Measurements from ENCODE around the gene TTF2. TPM values are rescaled to one million over a fixed set of nuclear protein-coding genes. Genes with fewer than 3 reads are reported as not detected.
A peak's percentile ranks its signal among the peaks of the same experiment; 100 is the strongest.

The TTF2 gene
- total RNA-seq, 2 experiments from 2014 or later = 35.4 to 36.6 TPM

DNA sequence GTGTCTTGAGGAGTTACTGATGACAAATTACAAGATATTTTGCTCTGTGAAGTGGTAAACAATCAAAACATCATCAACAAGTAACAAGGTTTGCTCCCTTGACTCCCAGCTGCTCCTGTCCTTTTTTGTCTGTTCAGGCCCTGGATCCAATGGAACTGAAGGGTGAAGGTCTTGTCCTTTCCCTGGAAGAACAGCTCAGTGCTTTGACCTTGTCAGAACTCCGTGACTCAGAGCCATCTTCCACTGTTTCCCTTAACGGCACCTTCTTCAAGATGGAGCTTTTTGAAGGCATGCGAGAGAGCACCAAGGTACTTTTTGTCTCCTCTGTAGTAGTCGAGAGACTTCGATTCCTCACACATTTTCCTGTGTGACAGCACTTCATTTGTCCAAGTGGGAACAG is 32.5 kb downstream of the TTF2 start:
- DNase-seq (no peak), ATAC-seq (ENCODE audit: poor library complexity) (no peak)
- H3K27ac ChIP-seq (ENCODE audit: low read depth in 1 of 2, low read length in 2 of 2) = no peak overlapping the region
- CTCF ChIA-PET = interaction anchor here (0.8 to 1.0 kb wide), 2 partner anchors 30 to 36 kb away, joined by 3 to 4 read pairs; no protein-coding TSS in a partner anchor
- TF ChIP-seq, protein P1, sequence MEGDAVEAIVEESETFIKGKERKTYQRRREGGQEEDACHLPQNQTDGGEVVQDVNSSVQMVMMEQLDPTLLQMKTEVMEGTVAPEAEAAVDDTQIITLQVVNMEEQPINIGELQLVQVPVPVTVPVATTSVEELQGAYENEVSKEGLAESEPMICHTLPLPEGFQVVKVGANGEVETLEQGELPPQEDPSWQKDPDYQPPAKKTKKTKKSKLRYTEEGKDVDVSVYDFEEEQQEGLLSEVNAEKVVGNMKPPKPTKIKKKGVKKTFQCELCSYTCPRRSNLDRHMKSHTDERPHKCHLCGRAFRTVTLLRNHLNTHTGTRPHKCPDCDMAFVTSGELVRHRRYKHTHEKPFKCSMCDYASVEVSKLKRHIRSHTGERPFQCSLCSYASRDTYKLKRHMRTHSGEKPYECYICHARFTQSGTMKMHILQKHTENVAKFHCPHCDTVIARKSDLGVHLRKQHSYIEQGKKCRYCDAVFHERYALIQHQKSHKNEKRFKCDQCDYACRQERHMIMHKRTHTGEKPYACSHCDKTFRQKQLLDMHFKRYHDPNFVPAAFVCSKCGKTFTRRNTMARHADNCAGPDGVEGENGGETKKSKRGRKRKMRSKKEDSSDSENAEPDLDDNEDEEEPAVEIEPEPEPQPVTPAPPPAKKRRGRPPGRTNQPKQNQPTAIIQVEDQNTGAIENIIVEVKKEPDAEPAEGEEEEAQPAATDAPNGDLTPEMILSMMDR (IDR thresholded peaks at IDR 0.05) = no peak
- H3K4me3 ChIP-seq (ENCODE audit: low read length) = no peak overlapping the region
- POLR2A ChIA-PET = no interaction called here
- Mint-ChIP-seq H3K4me1 (ENCODE audit: low read depth) (no peaks in the 10 kb centered on the region), H3K9me3 (no peaks in the 10 kb centered on the region), H3K4me3 (no peak overlapping the region), H3K27me3 (no peaks in the 10 kb centered on the region), H3K36me3 (ENCODE audit: low read depth) (peaks cover 78% of the 10 kb centered on the region), H3K27ac (no peak overlapping the region)
- H3K4me1 ChIP-seq (ENCODE audit: insufficient read depth, low read length) = no peaks in the 10 kb centered on the region
- no peaks in the 10 kb centered on the region for H3K9me3 ChIP-seq (ENCODE audit: control insufficient read depth in 1 of 2, insufficient read depth in 1 of 2, low read length in 2 of 2)
- no peaks in the 10 kb centered on the region for H3K27me3 ChIP-seq (ENCODE audit: control insufficient read depth in 1 of 2, insufficient read depth in 2 of 2, low read length in 2 of 2)
- intact Hi-C loops (cut with DNase I, micrococcal nuclease) = no loop called here
- peaks cover 64% of the 10 kb centered on the region for H3K36me3 ChIP-seq (ENCODE audit: insufficient read depth, low read length)

DNA sequence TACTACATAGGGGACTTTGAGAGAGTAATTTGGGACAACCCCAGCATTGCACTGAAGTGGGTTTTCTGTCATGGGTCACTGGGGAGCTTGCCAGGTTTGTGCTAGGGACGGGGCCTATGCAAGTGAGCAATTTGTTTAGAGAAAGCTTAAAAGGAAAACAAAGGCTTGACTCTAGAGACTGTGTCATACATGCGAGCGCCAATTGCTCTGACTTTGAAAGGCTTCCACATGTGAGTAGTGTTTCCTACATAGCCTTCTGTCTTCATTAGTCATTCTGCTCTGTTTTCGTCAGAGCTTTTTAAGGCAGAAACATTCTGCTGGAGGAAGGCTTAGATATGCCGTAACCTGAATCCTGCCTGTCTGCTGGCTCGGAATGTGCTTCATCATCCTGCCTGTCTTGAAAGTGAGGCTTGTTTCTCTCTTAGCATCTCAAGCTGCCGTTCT is 33.0 kb downstream of the TTF2 start:
- H3K9me3 ChIP-seq (ENCODE audit: control insufficient read depth in 1 of 2, insufficient read depth in 1 of 2, low read length in 2 of 2) = no peaks in the 10 kb centered on the region
- POLR2A ChIA-PET = no interaction called here
- H3K36me3 Mint-ChIP-seq (ENCODE audit: low read depth) = peaks cover 80% of the 10 kb centered on the region
- H3K27ac ChIP-seq (ENCODE audit: low read depth in 1 of 2, low read length in 2 of 2) = no peak overlapping the region
- CTCF ChIA-PET = interaction anchor here (0.8 to 1.8 kb wide), 4 partner anchors 25 to 35 kb away, joined by 3 to 7 read pairs (median 4); partner anchors contain the start of gene TTF2
- H3K4me1 Mint-ChIP-seq (ENCODE audit: low read depth) = no peaks in the 10 kb centered on the region
- H3K36me3 ChIP-seq (ENCODE audit: insufficient read depth, low read length) = peaks cover 66% of the 10 kb centered on the region
- H3K27ac Mint-ChIP-seq = no peak overlapping the region
- DNase-seq (no peak), ATAC-seq (ENCODE audit: poor library complexity) (no peak)
- no peaks in the 10 kb centered on the region for H3K27me3 ChIP-seq (ENCODE audit: control insufficient read depth in 1 of 2, insufficient read depth in 2 of 2, low read length in 2 of 2)
- H3K4me3 Mint-ChIP-seq = no peak overlapping the region
- TF ChIP-seq, protein P1 (IDR thresholded peaks at IDR 0.05) = no peak
- intact Hi-C loops (cut with DNase I, micrococcal nuclease) = no loop called here
- H3K27me3 Mint-ChIP-seq = no peaks in the 10 kb centered on the region
- H3K4me3 ChIP-seq (ENCODE audit: low read length) = no peak overlapping the region
- H3K4me1 ChIP-seq (ENCODE audit: insufficient read depth, low read length) = no peaks in the 10 kb centered on the region
- H3K9me3 Mint-ChIP-seq = no peaks in the 10 kb centered on the region

DNA sequence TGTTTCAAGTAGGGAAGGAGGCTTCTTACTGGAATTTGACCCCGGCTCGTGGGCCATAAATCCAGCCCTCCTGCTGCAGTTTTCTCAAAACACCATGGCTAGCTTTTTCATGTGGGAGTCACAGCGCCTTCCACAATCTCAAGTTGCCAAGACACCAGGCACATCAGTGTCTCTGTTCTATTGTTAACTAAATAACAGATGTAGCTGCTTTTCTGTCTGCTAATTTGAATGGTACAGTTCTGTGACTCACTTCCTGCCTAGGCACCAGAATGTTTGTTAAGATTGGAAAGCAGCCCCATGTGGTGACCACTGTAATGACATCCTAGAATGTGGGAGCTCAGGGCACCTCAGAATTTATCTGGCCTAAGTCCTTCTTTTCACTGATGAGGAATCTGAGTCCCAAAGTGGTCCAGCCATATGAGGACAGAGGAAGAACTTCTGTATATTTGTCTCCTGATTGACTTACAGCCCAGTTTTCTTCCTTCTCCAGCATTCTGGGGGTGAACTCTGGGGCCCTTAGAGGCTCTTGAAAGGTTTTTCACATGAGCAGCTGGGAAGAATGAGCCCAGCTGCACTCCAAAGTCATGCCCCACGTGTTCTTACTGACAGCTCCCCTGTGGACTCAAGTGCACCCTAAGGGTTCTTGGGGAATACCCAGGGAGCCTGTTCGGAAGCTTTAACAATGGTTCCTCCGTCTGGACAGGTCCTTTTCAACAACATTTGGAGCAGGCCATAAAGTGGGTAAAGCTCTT is 33.9 kb downstream of the TTF2 start:
- Mint-ChIP-seq H3K9me3 (no peaks in the 10 kb centered on the region), H3K27ac (peak overlapping the region; percentile 10), H3K4me3 (no peak overlapping the region), H3K4me1 (ENCODE audit: low read depth) (no peaks in the 10 kb centered on the region), H3K36me3 (ENCODE audit: low read depth) (peaks cover 83% of the 10 kb centered on the region), H3K27me3 (no peaks in the 10 kb centered on the region)
- peak in 11 of 14 experiments; percentile 1 to 55 (median 19) for DNase-seq
- TF ChIP-seq, protein P1 (IDR thresholded peaks at IDR 0.05) = peak; percentile 31
- Histone ChIP-seq H3K27ac (ENCODE audit: low read depth in 1 of 2, low read length in 2 of 2) (no peak overlapping the region), H3K36me3 (ENCODE audit: insufficient read depth, low read length) (peaks cover 67% of the 10 kb centered on the region), H3K4me3 (ENCODE audit: low read length) (no peak overlapping the region), H3K27me3 (ENCODE audit: control insufficient read depth in 1 of 2, insufficient read depth in 2 of 2, low read length in 2 of 2) (no peaks in the 10 kb centered on the region), H3K4me1 (ENCODE audit: insufficient read depth, low read length) (no peaks in the 10 kb centered on the region), H3K9me3 (ENCODE audit: control insufficient read depth in 1 of 2, insufficient read depth in 1 of 2, low read length in 2 of 2) (no peaks in the 10 kb centered on the region)
- intact Hi-C loops (cut with DNase I, micrococcal nuclease) = no loop called here
- CTCF ChIA-PET = interaction anchor here (0.9 to 1.8 kb wide), 6 partner anchors 26 to 107 kb away, joined by 3 to 7 read pairs (median 4); partner anchors contain the start of gene TTF2
- POLR2A ChIA-PET = interaction anchor here (1.0 kb wide), 1 partner anchor 324 kb away, joined by 3 read pairs; no protein-coding TSS in a partner anchor
- peak; percentile 98 for ATAC-seq (ENCODE audit: poor library complexity)

Data from CD4-positive, alpha-beta T cell (primary cell).